ENCODE data around the gene SCARF2. TPM values are rescaled to one million over a fixed set of nuclear protein-coding genes. Genes with fewer than 3 reads are reported as not detected.
"Not testable (repeated sequence)": the region's sequence is repeated elsewhere in the genome, so short reads cannot be mapped to it uniquely, and the experiment has no call there.

Gene SCARF2
- 13.1 TPM for polyA plus RNA-seq (ENCODE audit: insufficient read length)

GRCh38 chr22:20437613-20438426 is at the start of gene SCARF2:
Gene SCARF2 (minus strand): TSS chr22:20437825. CDS start chr22:20437754, 71 bp downstream.
- DNase-seq (ENCODE audit: low read depth) = no peak

GRCh38 chr22:20486229-20486628 is 48.6 kb upstream of the SCARF2 start:
- no peak for DNase-seq (ENCODE audit: low read depth)

GRCh38 chr22:20484948-20485683 is 47.5 kb upstream of the SCARF2 start:
- DNase-seq (ENCODE audit: low read depth) = no peak

GRCh38 chr22:20483771-20484170 is 46.1 kb upstream of the SCARF2 start:
- no peak for DNase-seq (ENCODE audit: low read depth)

GRCh38 chr22:20483143-20483506 is 45.5 kb upstream of the SCARF2 start:
- DNase-seq (ENCODE audit: low read depth) = not testable (repeated sequence)

- no peak for DNase-seq (ENCODE audit: low read depth)
Measured at GRCh38 chr22:20479612-20480196, 42.1 kb upstream of the SCARF2 start.

- DNase-seq (ENCODE audit: low read depth) = not testable (repeated sequence)
Measured at GRCh38 chr22:20478059-20478458, 40.4 kb upstream of the SCARF2 start.

- not testable (repeated sequence) for DNase-seq (ENCODE audit: low read depth)
Measured at GRCh38 chr22:20475569-20475968, 37.9 kb upstream of the SCARF2 start.

GRCh38 chr22:20475115-20475436 is 37.5 kb upstream of the SCARF2 start:
- DNase-seq (ENCODE audit: low read depth) = no peak

- DNase-seq (ENCODE audit: low read depth) = no peak
Measured at GRCh38 chr22:20472629-20473442, 35.2 kb upstream of the SCARF2 start.

GRCh38 chr22:20471126-20471833 is 33.7 kb upstream of the SCARF2 start:
- no peak for DNase-seq (ENCODE audit: low read depth)

- DNase-seq (ENCODE audit: low read depth) = not testable (repeated sequence)
Measured at GRCh38 chr22:20470525-20470924, 32.9 kb upstream of the SCARF2 start.

- no peak for DNase-seq (ENCODE audit: low read depth)
Measured at GRCh38 chr22:20469110-20469868, 31.7 kb upstream of the SCARF2 start.

- no peak for DNase-seq (ENCODE audit: low read depth)
Measured at GRCh38 chr22:20466659-20467379, 29.2 kb upstream of the SCARF2 start.

- no peak for DNase-seq (ENCODE audit: low read depth)
Measured at GRCh38 chr22:20465759-20466077, 28.1 kb upstream of the SCARF2 start.

GRCh38 chr22:20464912-20465758 is 27.5 kb upstream of the SCARF2 start:
- DNase-seq (ENCODE audit: low read depth) = no peak

- no peak for DNase-seq (ENCODE audit: low read depth)
Measured at GRCh38 chr22:20464096-20464614, 26.5 kb upstream of the SCARF2 start.

GRCh38 chr22:20463324-20464095 is 25.9 kb upstream of the SCARF2 start:
- no peak for DNase-seq (ENCODE audit: low read depth)

Measured in forelimb muscle (tissue), 1 donor.